Vagina (tissue), 2 donors: ENCODE data around the gene RCL1.

Experiments used
- POLR2A ChIP-seq, 2 donors: fragments of 450-650 bp; IDR thresholded peaks; one replicate each; pipeline ENCODE4 v1.6.1; 2017; ENCODE audit warnings: antibody characterized with exemption in 2 of 2, mild to moderate bottlenecking in 2 of 2, moderate library complexity in 2 of 2
- POLR2AphosphoS5 ChIP-seq, 2 donors: sonication (generic); formaldehyde crosslinking; IDR thresholded peaks; one replicate each; pipeline ENCODE4 v1.9.0; 2017; ENCODE audit warnings: antibody characterized with exemption in 2 of 2, mild to moderate bottlenecking in 2 of 2, low read depth in 1 of 2; ENCODE audit not compliant: insufficient read depth in 1 of 2
- TF ChIP-seq, protein P1 (sequence below), 3 experiments: fragments of 450-650 bp in 2 of 3; fragments of 200-600 bp in 1 of 3; sonication (generic) in 1 of 3; IDR thresholded peaks; one replicate each; pipeline ENCODE4 v1.5.1; 2017 to 2019; ENCODE audit warnings: antibody characterized with exemption in 3 of 3, mild to moderate bottlenecking in 2 of 3, moderate library complexity in 2 of 3

DNA sequence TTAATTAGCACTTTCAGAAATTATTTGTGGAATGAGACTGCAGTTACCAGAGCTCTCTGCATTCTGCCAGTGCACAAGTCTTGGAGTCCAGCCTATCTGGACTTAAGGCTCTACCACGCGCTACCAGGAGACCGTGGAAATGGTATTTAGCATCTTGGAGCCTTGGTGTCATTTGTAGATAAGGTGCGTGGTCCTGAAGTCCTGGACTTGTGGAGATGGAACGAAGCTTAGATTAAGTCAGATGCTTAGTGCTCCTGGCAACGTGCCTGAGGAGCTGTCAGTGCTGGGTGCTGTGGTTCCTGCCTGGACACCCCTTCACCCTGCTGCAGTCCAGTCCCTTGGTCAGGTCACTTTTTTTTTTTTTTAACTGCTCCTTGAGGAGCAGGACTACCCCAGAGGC, 59.7 kb downstream of the RCL1 start:
- TF ChIP-seq, protein P1, sequence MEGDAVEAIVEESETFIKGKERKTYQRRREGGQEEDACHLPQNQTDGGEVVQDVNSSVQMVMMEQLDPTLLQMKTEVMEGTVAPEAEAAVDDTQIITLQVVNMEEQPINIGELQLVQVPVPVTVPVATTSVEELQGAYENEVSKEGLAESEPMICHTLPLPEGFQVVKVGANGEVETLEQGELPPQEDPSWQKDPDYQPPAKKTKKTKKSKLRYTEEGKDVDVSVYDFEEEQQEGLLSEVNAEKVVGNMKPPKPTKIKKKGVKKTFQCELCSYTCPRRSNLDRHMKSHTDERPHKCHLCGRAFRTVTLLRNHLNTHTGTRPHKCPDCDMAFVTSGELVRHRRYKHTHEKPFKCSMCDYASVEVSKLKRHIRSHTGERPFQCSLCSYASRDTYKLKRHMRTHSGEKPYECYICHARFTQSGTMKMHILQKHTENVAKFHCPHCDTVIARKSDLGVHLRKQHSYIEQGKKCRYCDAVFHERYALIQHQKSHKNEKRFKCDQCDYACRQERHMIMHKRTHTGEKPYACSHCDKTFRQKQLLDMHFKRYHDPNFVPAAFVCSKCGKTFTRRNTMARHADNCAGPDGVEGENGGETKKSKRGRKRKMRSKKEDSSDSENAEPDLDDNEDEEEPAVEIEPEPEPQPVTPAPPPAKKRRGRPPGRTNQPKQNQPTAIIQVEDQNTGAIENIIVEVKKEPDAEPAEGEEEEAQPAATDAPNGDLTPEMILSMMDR (IDR thresholded peaks at IDR 0.05): no peak
- TF ChIP-seq POLR2AphosphoS5 (IDR thresholded peaks at IDR 0.05; ENCODE audit: insufficient read depth in 1 of 2, low read depth in 1 of 2): no peak
- no peak for TF ChIP-seq POLR2A (IDR thresholded peaks at IDR 0.05)
